AG04450 (cell line): ENCODE measurements around the gene RNF145. TPM values are rescaled to one million over a fixed set of nuclear protein-coding genes. Genes with fewer than 3 reads are reported as not detected.
"Not testable (repeated sequence)": the region's sequence is repeated elsewhere in the genome, so short reads cannot be mapped to it uniquely, and the experiment has no call there.

ENCODE experiments used
- CTCF ChIA-PET: fragments of 300-600, 350-600 bp; formaldehyde crosslinking; extraction: SDS; loops from one replicate; lab custom pipeline; 2022; ENCODE audit warnings: antibody characterized with exemption, inconsistent platforms; lab: Charles Lee
- POLR2A ChIA-PET: fragments of 350-600 bp; formaldehyde crosslinking; extraction: SDS; loops from one replicate; lab custom pipeline; 2021; ENCODE audit warnings: antibody characterized with exemption, inconsistent platforms; lab: Yijun Ruan, JAX
- DNase-seq: peaks from one replicate; pipeline ENCODE4 v3.0.0-alpha.2; 2011; ENCODE audit warnings: low read depth, low spot score
- H3K27ac ChIP-seq: one replicate; pipeline ENCODE4 v1.5.1; 2012; ENCODE audit warnings: low read depth, low read length, control low read depth
- H3K27me3 ChIP-seq: one replicate; pipeline ENCODE4 v1.6.0; 2012; ENCODE audit warnings: low read length; ENCODE audit not compliant: control insufficient read depth, insufficient read depth
- H3K4me3 ChIP-seq: 2 replicates; pipeline ENCODE4 v1.5.1; 2011; ENCODE audit warnings: mild to moderate bottlenecking, low read depth, low read length, control low read depth
- H3K9me3 ChIP-seq: 2 replicates; pipeline ENCODE4 v1.5.1; 2012; ENCODE audit warnings: low read length; ENCODE audit not compliant: control insufficient read depth, insufficient read depth
- polyA plus RNA-seq: library from polyadenylated mRNA; depleted of rRNA; stranded (reverse); fragments of >200 nt; gene quantifications from 2 replicates; pipeline ENCODE4 v1.2.3, GENCODE V29; 2011
- TF ChIP-seq, protein P1 (sequence below): IDR thresholded peaks from 2 replicates; pipeline ENCODE4 v1.5.1; 2011; ENCODE audit warnings: low read depth, low read length, control low read depth, inconsistent platforms

Gene RNF145
- polyA plus RNA-seq, 1 experiment: 66.3 TPM

DNA sequence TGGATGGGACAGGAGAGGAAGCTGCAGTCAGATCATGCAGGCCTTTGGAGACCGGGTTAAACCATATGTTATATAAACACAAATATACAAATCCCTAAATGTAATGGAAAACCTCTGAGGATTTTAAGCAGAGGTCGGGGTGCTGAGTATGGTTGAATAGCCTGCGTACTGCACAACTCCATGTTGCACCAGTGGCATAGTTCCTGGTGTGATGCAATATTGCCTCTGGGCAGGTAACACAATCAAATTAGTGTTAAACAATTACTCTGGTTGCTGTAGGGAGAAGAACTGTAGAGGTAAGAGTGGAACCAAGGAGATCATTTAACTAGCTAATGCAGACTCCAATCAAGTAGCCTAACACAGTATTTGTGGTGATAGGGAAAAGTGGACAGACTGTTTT, 21.3 kb upstream of the RNF145 start:
- H3K27me3 ChIP-seq: no peaks in the 10 kb centered on the region
- CTCF ChIA-PET: interaction anchor here (1.1 to 1.3 kb wide), 2 partner anchors 74 to 98 kb away, joined by 4 read pairs; no protein-coding TSS in a partner anchor
- POLR2A ChIA-PET: no interaction called here

DNA sequence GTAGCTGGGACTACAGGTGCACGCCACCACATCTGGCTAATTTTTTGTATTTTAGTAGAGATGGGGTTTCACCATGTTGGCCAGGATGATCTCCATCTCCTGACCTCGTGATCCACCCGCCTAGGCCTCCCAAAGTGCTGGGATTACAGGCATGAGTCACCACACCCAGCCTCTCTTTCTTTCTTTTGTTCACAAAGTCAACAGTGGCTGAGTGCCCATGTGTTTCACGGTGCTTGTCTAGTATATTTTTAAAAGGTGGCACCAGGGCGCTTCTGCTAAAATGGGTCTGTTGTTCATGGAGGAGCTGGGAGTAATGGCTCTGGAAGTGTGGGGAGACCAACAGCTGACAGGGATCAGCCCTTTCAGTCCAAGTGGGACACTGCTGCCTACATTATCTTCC, 18.7 kb upstream of the RNF145 start:
- H3K4me3 ChIP-seq, POLR2A ChIA-PET, CTCF ChIA-PET, DNase-seq, H3K27ac ChIP-seq, H3K27me3 ChIP-seq, H3K9me3 ChIP-seq: not testable (repeated sequence)

More for the DNA sequence above, 21.3 kb upstream of the RNF145 start:
- Histone ChIP-seq H3K4me3 (no peak overlapping the region), H3K27ac (no peak overlapping the region), H3K9me3 (no peaks in the 10 kb centered on the region)
- TF ChIP-seq, protein P1, sequence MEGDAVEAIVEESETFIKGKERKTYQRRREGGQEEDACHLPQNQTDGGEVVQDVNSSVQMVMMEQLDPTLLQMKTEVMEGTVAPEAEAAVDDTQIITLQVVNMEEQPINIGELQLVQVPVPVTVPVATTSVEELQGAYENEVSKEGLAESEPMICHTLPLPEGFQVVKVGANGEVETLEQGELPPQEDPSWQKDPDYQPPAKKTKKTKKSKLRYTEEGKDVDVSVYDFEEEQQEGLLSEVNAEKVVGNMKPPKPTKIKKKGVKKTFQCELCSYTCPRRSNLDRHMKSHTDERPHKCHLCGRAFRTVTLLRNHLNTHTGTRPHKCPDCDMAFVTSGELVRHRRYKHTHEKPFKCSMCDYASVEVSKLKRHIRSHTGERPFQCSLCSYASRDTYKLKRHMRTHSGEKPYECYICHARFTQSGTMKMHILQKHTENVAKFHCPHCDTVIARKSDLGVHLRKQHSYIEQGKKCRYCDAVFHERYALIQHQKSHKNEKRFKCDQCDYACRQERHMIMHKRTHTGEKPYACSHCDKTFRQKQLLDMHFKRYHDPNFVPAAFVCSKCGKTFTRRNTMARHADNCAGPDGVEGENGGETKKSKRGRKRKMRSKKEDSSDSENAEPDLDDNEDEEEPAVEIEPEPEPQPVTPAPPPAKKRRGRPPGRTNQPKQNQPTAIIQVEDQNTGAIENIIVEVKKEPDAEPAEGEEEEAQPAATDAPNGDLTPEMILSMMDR: no peak
- no peak for DNase-seq

DNA sequence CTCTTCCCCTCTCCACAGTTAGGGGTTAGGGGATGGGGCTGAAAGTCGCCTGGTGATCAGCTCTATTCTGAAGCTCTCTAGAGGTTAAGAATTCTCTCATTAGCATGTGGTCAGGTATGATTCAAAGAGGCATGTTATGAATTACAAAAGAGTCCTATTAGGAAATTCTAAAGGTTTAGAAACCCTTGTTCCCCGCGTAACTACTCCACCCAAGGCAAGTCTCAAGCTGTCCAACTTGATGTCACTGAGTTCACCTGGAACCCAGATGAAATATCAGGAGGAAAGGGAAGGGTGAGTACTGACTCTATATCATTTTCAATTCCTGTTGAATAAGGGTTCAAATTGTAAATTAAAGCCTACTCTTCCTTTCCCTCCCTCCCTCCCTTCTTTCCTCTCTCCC, 18.1 kb upstream of the RNF145 start:
- H3K4me3 ChIP-seq: no peak overlapping the region
- H3K9me3 ChIP-seq: no peaks in the 10 kb centered on the region
- no peak for DNase-seq
- TF ChIP-seq, protein P1: no peak
- ChIA-PET CTCF (no interaction called here), POLR2A (no interaction called here)
- H3K27ac ChIP-seq: no peak overlapping the region
- H3K27me3 ChIP-seq: no peaks in the 10 kb centered on the region

DNA sequence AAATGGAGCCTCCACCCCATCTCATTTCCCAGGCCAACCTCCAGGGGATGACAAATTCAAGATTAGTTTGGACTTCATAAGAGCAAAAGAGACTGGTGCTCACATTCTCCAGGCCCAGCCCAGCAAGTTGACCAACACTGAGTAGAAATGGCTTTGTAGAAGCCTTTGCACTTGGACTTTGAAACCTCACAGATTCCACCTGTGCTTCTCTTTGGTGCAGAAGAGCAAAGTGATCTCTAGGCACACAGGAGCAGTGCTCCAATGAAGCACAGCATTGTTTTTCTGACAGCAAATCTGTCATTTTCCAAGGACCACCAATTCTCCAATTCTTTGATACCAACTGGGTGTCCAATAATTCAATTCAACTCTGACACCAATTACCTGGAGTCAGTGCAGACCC, 17.1 kb upstream of the RNF145 start:
- no peak for DNase-seq
- Histone ChIP-seq H3K9me3 (no peaks in the 10 kb centered on the region), H3K27ac (no peak overlapping the region), H3K27me3 (no peaks in the 10 kb centered on the region), H3K4me3 (no peak overlapping the region)
- TF ChIP-seq, protein P1: no peak
- ChIA-PET CTCF (no interaction called here), POLR2A (no interaction called here)

DNA sequence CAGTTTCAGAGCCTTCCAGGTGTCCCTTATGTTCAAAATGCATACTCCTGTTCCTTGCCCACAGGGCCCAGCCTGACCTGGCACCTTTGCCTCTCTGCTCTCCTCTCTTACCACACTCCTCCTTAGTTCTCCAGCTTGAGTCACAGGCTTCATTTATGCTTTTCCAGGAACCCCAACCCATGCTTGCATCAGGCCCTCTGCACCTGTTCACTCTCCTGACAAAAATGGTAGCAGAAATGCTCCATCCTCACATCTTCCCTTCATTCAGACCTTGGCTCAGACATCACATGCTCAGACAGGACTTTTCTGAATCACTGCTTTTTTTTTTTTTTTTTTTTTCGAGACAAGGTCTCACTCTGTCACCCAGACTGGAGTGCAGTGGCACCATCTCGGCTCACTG, 15.1 kb upstream of the RNF145 start:
- DNase-seq: no peak
- TF ChIP-seq, protein P1: no peak
- no peaks in the 10 kb centered on the region for H3K9me3 ChIP-seq
- no peak overlapping the region for H3K4me3 ChIP-seq
- POLR2A ChIA-PET: no interaction called here
- no peak overlapping the region for H3K27ac ChIP-seq
- no peaks in the 10 kb centered on the region for H3K27me3 ChIP-seq
- CTCF ChIA-PET: no interaction called here

DNA sequence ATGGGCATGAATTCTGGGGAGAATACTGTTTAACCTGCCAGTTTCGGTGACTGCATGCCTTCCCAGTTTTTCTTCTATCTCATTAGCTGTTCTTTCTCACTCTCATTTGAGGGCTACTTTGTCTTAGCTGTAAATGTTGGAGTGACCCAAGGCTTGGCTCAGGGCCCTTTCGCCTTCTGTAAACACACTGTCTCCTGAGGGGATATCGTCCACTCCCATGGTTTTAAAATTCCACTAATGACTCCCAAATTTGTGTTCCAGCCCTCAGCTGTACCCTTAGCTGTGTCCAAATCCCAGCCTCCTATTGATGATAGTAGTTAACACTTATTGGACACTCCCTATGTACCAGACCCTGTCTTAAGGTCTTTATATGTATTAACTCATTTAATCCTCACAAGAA, 14.1 kb upstream of the RNF145 start:
- Histone ChIP-seq H3K27ac (no peak overlapping the region), H3K9me3 (no peaks in the 10 kb centered on the region), H3K27me3 (no peaks in the 10 kb centered on the region), H3K4me3 (no peak overlapping the region)
- TF ChIP-seq, protein P1: no peak
- ChIA-PET POLR2A (no interaction called here), CTCF (no interaction called here)
- DNase-seq: no peak
